HG03060 (cell line): ENCODE results near the gene SKIDA1.
A peak's percentile ranks its signal among the peaks of the same experiment; 100 is the strongest.
"Not testable (repeated sequence)": the region's sequence is repeated elsewhere in the genome, so short reads cannot be mapped to it uniquely, and the experiment has no call there.

Source experiments
- ATAC-seq: cut with Tn5 transposase; IDR thresholded peaks from one replicate; pipeline ENCODE4 v1.9.1; 2021; ENCODE audit warnings: low read depth, moderate number of reproducible peaks; ENCODE audit not compliant: unreplicated experiment

SKIDA1 gene

GRCh38 chr10:21525367-21526187 lies at the start of gene SKIDA1:
Gene SKIDA1, minus strand, starts transcription at chr10:21525682. Its CDS starts 7,860 bp downstream, at chr10:21517822.
- no peak for ATAC-seq

- not testable (repeated sequence) for ATAC-seq
Observed at GRCh38 chr10:21574514-21574913, 49.0 kb upstream of the SKIDA1 start.

DNA sequence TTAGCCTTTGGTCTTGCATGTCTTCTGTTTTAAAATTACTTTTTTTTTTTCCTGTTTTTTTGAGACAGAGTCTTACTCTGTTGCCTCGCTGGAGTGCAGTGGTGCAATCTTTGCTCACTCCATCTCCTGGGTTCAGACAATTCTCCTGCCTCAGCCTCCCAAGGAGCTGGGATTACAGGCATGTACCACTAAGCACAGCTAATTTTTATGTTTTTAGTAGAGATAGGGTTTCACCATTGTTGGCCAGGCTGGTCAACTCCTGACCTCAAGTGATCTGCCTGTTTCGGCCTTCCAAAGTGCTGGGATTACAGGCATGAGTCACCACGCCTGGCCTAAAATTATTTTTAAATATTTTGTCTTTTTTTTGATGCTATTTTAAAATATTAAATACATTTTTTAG lies 47.1 kb upstream of the SKIDA1 start:
- ATAC-seq = no peak

DNA sequence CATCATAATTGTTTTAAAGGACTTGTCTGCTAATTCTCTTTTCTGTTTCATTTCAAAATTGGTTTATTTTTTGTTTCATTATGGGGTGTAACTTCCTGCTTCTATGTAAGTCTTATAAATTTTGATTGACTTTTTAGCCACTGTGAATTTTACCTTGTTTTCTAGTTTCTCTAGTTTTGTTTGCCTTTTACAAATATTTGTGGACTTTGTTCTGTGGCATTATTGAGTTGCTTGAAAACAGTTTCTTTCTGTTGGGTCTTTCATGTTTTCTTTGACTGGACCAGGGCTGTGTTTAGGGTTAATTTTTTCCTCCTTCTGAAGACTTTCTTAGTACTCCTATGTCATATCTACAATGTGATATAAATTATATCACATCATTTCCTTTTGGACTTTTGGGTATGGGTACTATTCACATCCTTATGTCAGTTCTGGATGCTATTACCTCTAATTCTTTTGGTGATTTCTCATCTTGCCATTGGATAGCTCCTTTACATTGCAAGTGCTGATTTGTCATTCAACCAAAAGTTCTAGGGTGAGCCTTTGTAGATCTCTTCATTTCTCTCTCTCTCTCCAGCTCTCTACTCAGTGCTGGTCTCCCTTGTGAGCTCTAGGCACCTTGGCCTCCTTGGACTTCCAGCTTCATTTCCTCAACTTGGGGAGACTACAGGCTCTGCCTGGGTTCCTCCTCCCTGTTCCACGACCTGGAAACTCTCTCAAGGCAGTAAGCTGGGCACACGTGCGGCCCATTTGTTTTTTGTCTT lies 45.5 kb upstream of the SKIDA1 start:
- no peak for ATAC-seq

- ATAC-seq = not testable (repeated sequence)
Observed at GRCh38 chr10:21558984-21559383, 33.5 kb upstream of the SKIDA1 start.

DNA sequence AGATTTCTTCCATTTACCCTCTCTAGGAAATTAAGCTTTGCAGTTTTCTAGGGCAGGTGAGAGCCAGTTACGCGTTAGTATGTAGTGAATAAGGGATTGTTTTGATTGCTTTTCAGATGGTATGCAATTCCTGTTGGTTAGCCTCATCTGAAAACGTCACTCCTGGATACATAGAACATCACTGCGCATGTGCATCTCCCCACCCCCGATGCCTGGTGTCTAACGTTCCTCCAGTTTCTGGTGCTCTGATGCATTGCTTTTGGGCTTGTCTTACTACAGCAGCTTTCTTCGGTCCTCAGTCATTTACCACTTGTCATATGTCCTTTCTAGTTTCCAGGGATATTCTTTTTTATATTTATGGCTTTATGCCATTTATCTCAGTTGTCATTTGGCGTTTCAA lies 31.0 kb upstream of the SKIDA1 start:
- ATAC-seq = no peak

DNA sequence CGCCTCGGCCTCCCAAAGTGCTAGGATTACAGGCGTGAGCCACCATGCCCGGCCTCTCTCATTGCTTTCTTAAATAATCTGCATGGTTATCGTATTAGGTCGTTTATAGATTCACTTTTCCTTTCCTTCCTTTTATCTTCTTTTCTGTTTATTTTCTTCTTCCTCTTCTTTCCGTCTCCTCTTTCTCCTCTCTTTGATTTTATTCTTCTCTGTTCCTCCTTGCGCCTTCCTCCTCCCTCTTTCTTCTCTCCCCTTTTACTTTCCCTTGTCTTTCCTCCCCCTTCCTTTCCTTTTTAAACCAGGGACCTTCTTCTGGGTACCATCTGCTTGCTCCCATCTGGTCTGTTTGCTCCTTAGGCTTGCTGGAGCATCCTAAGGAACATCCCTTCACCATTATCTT lies 27.2 kb upstream of the SKIDA1 start:
- ATAC-seq = no peak

DNA sequence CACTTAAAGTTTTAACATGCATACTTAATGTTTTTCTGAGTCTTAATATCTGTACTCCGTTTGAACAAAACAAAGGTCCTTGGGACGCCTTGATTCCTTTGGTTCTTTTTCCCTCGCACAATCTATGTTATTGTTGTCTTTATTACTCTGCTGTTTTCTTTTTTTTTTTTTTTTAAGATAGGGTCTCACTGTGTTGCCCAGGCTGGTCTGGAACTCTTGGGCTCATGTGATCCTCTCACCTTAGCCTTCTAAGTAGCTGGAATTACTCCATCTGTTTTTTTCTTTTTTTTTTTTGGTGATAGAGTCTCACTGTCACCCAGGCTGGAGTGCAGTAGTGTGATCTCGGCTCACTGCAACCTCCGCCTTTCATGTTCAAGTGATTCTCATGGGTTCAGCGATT lies 21.8 kb upstream of the SKIDA1 start:
- no peak for ATAC-seq

- not testable (repeated sequence) for ATAC-seq
Observed at GRCh38 chr10:21540701-21541100, 15.2 kb upstream of the SKIDA1 start.

GRCh38 chr10:21536874-21537273 lies 11.4 kb upstream of the SKIDA1 start:
- no peak for ATAC-seq

DNA sequence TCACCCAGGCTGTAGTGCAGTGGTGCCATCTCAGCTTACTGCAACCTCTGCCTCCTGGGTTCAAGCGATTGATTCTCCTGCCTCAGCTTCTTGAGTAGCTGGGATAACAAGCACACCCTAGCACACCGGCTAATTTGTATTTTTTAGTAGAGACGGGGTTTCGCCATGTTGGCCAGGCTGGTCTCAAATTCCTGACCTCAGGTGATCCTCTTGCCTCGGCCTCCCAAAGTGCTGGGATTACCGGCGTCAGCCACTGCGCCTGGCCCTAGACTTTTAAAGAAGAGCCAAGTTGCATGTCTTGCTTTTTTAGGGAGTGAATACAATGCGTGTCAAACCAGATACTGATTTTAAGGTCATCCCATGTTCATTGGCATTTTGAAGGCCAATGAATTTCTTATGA lies 10.5 kb upstream of the SKIDA1 start:
- not testable (repeated sequence) for ATAC-seq

- no peak for ATAC-seq
Observed at GRCh38 chr10:21535494-21535965, 10.0 kb upstream of the SKIDA1 start.

DNA sequence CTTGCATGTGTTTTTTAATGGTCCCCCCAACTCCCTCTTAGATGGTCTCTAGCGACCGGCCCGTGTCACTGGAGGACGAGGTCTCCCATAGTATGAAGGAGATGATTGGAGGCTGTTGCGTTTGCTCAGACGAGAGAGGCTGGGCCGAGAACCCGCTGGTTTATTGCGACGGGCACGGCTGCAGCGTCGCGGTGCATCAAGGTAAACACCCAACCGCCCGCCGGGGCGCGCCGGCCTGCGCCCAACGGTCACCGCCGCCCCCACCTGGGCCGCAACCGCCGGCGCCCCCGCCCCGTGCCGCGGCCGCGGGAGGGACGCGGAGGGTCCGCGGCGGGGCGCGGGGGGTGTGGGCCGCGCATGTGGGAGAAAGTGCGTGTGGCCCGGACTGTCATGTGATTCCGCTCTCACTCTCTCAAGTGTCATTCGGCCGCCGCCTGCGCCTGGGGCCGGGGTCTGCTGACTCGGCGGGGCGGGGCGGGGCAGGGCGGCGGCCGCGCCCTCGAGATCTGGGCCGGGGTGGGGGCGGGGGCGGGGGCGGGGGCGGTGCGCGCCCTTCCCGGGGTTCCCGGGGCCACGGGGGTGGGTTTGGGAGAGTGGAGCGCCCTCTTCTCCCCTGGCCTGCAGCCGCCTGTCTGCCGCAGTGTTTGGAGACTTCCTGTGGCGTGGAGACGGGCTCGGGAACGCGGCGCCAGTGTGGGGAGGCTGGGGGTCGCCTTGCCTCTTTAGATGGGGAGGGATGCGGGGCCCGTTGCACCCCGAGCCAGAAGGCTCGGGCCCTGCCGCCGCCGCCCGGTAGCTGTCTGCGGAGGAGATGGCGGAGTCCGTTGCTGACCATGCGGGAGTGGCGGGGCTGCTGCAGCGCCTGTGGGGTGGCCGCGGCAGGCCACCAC lies 9.4 kb upstream of the SKIDA1 start:
- no peak for ATAC-seq

DNA sequence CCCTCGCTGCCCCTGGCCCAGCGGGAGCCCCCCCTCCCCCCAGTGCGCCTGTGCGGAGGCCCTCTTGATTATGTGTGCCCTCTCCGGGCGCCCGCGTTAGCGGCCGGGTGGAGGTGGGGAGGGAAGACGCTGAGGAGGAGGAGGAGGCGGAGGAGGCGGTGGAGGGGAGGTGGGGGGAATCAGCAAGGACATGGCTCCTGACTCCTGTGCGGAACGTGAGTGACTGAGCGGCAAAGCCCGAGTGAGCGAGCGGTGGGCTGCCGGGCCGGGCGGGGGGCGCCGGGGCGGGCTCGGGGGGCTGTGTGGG lies 8.8 kb upstream of the SKIDA1 start:
- no peak for ATAC-seq

DNA sequence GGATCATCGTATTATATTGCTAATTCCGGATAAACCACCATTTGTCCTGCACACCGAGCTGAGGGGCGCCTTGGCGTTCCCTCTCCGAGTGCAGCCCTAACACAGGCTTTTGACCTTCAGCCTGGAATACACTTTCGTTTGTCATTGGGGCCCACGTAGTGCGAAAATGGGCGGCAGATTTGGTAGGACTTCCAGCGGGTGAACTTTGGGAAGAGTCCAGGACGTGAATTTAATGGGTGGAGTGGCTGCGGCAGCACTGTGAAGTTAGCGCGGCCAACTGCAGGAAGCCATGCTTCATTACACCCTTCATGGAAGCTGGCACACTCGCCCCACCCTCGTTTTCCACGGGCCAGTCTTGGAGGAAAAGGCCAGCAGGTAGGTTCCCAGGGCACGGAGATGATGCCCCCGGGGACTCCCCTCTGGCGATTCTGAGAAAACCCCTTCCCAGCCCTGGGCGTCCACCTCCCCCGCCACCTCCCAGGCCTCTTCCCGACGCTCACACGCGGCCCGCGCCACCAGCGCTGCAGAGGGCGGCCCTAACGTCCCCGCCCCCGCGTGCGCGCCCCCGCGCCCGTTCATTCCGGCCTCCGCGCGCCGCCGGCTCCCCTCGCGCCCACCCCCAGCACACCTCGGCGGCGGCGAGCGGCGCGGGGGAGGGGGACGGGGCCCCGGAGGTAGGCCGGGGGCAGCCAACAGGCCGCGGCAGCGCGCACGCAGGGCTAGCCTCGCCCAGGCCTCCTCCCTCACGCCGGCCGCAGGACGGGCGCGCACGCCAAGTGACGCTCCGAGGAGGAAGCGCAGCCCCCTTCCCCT lies 8.2 kb upstream of the SKIDA1 start, which contains the start of gene MLLT10:
Gene MLLT10, plus strand, starts transcription at position 766 of the 813 bp plus-strand sequence. CDS start 413 bp downstream, outside the sequence.
- peak; percentile 48 for ATAC-seq

- no peak for ATAC-seq
Observed at GRCh38 chr10:21532694-21533466, 7.4 kb upstream of the SKIDA1 start.

GRCh38 chr10:21531164-21531563 lies 5.7 kb upstream of the SKIDA1 start:
- ATAC-seq = no peak

DNA sequence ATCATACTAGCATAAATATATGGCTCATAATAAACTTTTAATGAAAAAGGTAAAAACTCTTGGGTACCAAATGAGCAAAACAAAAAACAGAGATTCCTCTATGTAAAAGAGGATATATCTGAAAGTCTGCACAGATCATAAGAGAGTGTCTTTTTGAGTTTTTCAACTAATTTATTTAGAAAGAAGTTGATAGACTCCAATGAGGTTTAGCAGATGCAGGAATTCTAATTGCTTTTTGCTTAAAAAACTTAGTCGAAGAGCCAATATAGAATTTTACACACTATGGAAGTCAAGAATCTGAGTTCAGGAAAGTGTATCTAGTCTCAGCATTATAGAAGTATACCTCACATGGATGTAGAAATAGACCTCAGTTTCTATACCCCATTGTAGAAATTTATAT lies 5.2 kb upstream of the SKIDA1 start:
- ATAC-seq = no peak

DNA sequence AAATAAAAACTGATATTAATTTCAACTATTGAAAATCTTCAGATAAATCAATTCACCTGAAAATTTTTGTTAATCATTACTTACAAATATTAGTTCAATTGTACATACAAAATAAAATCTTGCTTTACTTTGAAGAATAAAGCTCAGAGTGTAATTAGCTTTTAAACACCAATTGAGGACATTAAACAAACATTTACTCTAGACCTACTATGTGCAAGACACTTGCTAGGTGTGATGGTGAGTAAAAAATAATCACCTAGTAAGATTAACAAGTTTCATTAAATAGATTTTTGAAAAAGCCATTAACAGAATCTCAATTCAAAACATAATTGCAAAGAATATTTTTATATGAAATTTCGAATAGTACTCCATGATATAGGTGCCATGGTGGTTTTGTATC lies 4.7 kb upstream of the SKIDA1 start:
- ATAC-seq = no peak
